OCI-LY7 (cell line): ENCODE data around the gene ITGA3. TPM values are rescaled to one million over a fixed set of nuclear protein-coding genes. Genes with fewer than 3 reads are reported as not detected.

Experiments
- BruUV-seq: library from RNA; stranded (reverse); fragments of 400-500 nt; replicated peaks from 2 replicates; lab custom pipeline; 2021; lab: Mats Ljungman, UMichigan
- CTCF ChIA-PET: fragments of 300-600 bp; sonication (Branson Sonifier 250); formaldehyde crosslinking; loops from one replicate; lab custom pipeline; 2022; ENCODE audit warnings: antibody characterized with exemption; ENCODE audit not compliant: unreplicated experiment; lab: Charles Lee
- POLR2A ChIA-PET: fragments of 300-600 bp; sonication (Branson Sonifier 250); formaldehyde crosslinking; loops from one replicate; lab custom pipeline; 2022; ENCODE audit warnings: antibody characterized with exemption; lab: Charles Lee
- DNase-seq: peaks from one replicate; pipeline ENCODE4 v3.0.0-alpha.2; 2015; ENCODE audit warnings: low spot score
- H2AFZ ChIP-seq: fragments of 200-600 bp; sonication (generic), shearing (Covaris generic); 2 replicates; pipeline ENCODE4 v1.6.1; 2014; ENCODE audit warnings: mild to moderate bottlenecking, antibody characterized with exemption, low read length, moderate library complexity
- H3K27ac ChIP-seq: fragments of 200-600 bp; sonication (generic); 2 replicates; pipeline ENCODE4 v1.5.1; 2014; ENCODE audit warnings: mixed run types, low read depth, mild to moderate bottlenecking, moderate library complexity, low read length, inconsistent platforms; ENCODE audit not compliant: poor library complexity, severe bottlenecking
- H3K36me3 ChIP-seq: fragments of 200-600 bp; sonication (generic); 2 replicates; pipeline ENCODE4 v1.6.1; 2014; ENCODE audit warnings: mild to moderate bottlenecking, antibody characterized with exemption, low read length, moderate library complexity, mixed read lengths; ENCODE audit not compliant: insufficient read depth
- H3K4me1 ChIP-seq: fragments of 200-600 bp; sonication (generic); 2 replicates; pipeline ENCODE4 v1.5.1; 2014; ENCODE audit warnings: mild to moderate bottlenecking, low read length; ENCODE audit not compliant: insufficient read depth, poor library complexity, severe bottlenecking
- H3K4me2 ChIP-seq: fragments of 200-600 bp; sonication (generic); 2 replicates; pipeline ENCODE4 v1.6.1; 2014; ENCODE audit warnings: mild to moderate bottlenecking, low read length
- H3K4me3 ChIP-seq: fragments of 200-600 bp; sonication (generic); 2 replicates; pipeline ENCODE4 v1.5.1; 2014; ENCODE audit warnings: mild to moderate bottlenecking, low read depth, low read length; ENCODE audit not compliant: poor library complexity, severe bottlenecking
- H3K79me2 ChIP-seq: fragments of 200-600 bp; sonication (generic); 2 replicates; pipeline ENCODE4 v1.6.1; 2016; ENCODE audit warnings: low read depth, mild to moderate bottlenecking, low read length, moderate library complexity, mixed read lengths; ENCODE audit not compliant: insufficient read depth
- H3K9me2 ChIP-seq: fragments of 200-600 bp; sonication (generic); 2 replicates; pipeline ENCODE4 v1.6.1; 2016; ENCODE audit warnings: mild to moderate bottlenecking, low read length, mixed read lengths; ENCODE audit not compliant: insufficient read depth
- H3K9me3 ChIP-seq: fragments of 200-600 bp; sonication (generic); 2 replicates; pipeline ENCODE4 v1.6.1; 2014; ENCODE audit warnings: mild to moderate bottlenecking, mixed run types, low read length, mixed read lengths
- H4K20me1 ChIP-seq: fragments of 200-600 bp; sonication (generic); 2 replicates; pipeline ENCODE4 v1.6.1; 2014; ENCODE audit warnings: mild to moderate bottlenecking, antibody characterized with exemption, low read length, moderate library complexity, mixed read lengths; ENCODE audit not compliant: insufficient read depth
- EZH2phosphoT487 ChIP-seq: fragments of 200-600 bp; sonication (generic); IDR thresholded peaks from 2 replicates; pipeline ENCODE4 v1.6.1; 2018; ENCODE audit warnings: low read depth, borderline replicate concordance, mild to moderate bottlenecking, mixed run types, antibody characterized with exemption, low read length, moderate library complexity, mixed read lengths
- intact Hi-C: fragments of 100-400 bp; cut with micrococcal nuclease; formaldehyde crosslinking; loops from one replicate; pipeline ENCODE4 v1.10.0; 2022; ENCODE audit not compliant: unreplicated experiment
- total RNA-seq, 2 experiments: library from RNA; depleted of rRNA in 1 of 2; stranded (reverse); fragments of >200 nt in 1 of 2; shearing (Covaris generic) in 1 of 2; gene quantifications; 2 replicates each; pipeline ENCODE4 v1.2.3, GENCODE V29; 2014 to 2022
- TF ChIP-seq, protein P1 (sequence below): fragments of 200-600 bp; sonication (generic); conservative IDR thresholded peaks from 2 replicates; pipeline ENCODE4 v1.5.1; 2014; ENCODE audit warnings: mild to moderate bottlenecking, antibody characterized with exemption, low read length, moderate library complexity, mixed read lengths

The ITGA3 gene
- total RNA-seq, 2 experiments from 2014 or later: 15.2 to 30.7 TPM

DNA sequence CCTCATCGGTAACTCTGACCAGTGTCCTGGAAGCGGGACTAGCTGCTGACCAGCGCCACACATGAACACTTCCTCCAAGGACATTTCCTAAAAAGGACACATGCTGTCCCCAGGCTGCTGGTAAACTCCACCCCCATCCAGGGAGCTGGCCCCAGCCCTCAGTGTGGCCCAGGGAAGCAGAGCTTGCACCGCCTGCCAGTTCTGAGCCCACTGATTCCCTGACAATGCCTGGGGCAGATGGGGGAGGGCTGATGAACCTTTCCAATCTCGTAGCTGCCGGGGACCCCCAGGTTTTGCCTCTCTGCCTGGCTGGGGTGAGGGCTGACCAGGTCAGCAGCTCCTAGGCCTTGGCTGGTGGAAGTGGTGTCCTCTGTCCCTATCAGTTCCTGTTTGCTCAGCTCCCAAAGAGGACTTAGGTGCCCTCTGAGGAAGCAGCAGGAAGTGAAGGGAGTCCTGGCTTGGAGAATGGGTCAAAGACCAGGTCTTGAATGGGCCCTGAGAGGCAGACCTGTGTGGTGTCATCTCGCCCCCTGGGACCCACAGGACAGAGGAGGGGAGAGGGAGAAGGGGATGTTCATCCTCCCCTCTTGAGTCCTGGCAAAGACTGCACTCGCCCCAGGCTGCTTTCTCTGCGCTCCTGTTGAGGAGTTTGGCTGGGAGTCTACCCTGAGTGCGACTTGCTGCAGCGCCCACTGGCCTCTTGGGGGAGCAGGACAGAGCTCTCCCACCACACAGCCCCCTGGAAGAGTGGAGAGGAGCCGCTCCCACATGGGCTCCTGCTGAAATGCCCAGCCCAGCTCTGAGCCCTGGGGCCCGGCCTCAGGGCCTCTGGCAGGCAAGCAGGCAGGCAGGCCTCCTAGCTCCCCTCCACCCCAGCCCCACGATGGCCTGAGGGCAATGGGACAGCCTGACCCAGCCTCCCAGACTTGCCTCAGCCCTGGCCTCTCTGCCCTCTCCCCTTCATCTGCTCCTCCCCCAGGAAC is 56.1 kb downstream of the ITGA3 start:
- CTCF ChIA-PET: interaction anchor here (0.5 kb wide), 1 partner anchor 184 kb away, joined by 4 read pairs; no protein-coding TSS in a partner anchor

DNA sequence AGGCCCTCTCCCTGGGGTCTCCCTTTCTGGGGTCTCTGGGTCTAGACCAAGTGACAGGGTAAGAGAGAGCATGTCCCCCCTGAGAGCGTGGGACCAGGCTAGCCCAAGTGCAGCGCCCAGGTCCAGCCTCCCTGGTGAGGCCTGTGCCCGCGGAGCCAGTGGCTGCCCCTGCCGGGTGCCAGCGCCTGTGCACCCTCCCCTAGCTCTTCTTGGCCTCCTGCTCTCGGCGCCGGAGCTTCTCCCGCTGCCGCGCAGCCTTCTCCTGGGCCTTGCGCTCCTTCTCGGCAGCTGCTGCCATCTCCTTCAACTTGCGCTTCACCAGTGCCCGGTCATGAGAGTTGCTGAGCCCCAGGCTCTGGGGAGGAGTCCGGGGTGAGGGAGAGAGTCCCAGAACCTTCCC is 56.8 kb downstream of the ITGA3 start:
- intact Hi-C loops: no loop called here
- no peaks in the 10 kb centered on the region for H3K9me2 ChIP-seq
- ChIA-PET CTCF (interaction anchor here (0.5 kb wide), 1 partner anchor 185 kb away, joined by 4 read pairs; no protein-coding TSS in a partner anchor), POLR2A (no interaction called here)
- DNase-seq: no peak
- H2AFZ ChIP-seq: no peak overlapping the region
- H4K20me1 ChIP-seq: no peaks in the 10 kb centered on the region
- no peak overlapping the region for H3K4me3 ChIP-seq
- no peaks in the 10 kb centered on the region for H3K4me1 ChIP-seq
- H3K4me2 ChIP-seq: no peak overlapping the region
- no peak for TF ChIP-seq EZH2phosphoT487
- TF ChIP-seq, protein P1, sequence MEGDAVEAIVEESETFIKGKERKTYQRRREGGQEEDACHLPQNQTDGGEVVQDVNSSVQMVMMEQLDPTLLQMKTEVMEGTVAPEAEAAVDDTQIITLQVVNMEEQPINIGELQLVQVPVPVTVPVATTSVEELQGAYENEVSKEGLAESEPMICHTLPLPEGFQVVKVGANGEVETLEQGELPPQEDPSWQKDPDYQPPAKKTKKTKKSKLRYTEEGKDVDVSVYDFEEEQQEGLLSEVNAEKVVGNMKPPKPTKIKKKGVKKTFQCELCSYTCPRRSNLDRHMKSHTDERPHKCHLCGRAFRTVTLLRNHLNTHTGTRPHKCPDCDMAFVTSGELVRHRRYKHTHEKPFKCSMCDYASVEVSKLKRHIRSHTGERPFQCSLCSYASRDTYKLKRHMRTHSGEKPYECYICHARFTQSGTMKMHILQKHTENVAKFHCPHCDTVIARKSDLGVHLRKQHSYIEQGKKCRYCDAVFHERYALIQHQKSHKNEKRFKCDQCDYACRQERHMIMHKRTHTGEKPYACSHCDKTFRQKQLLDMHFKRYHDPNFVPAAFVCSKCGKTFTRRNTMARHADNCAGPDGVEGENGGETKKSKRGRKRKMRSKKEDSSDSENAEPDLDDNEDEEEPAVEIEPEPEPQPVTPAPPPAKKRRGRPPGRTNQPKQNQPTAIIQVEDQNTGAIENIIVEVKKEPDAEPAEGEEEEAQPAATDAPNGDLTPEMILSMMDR: no peak
- no peaks in the 10 kb centered on the region for H3K9me3 ChIP-seq
- H3K79me2 ChIP-seq: no peaks in the 10 kb centered on the region
- BruUV-seq: no TSS peak
- no peaks in the 10 kb centered on the region for H3K36me3 ChIP-seq
- H3K27ac ChIP-seq: no peak overlapping the region

More for the DNA sequence above, 56.1 kb downstream of the ITGA3 start:
- intact Hi-C loops: no loop called here
- no peaks in the 10 kb centered on the region for H3K79me2 ChIP-seq
- no peaks in the 10 kb centered on the region for H3K9me2 ChIP-seq
- no peak overlapping the region for H3K4me2 ChIP-seq
- no peak overlapping the region for H3K4me3 ChIP-seq
- H4K20me1 ChIP-seq: no peaks in the 10 kb centered on the region
- no peaks in the 10 kb centered on the region for H3K9me3 ChIP-seq
- DNase-seq: no peak
- H3K4me1 ChIP-seq: no peaks in the 10 kb centered on the region
- BruUV-seq: no TSS peak
- no peak overlapping the region for H2AFZ ChIP-seq
- H3K36me3 ChIP-seq: no peaks in the 10 kb centered on the region
- no peak overlapping the region for H3K27ac ChIP-seq
- POLR2A ChIA-PET: no interaction called here
- TF ChIP-seq, protein P1: no peak
- TF ChIP-seq EZH2phosphoT487: no peak
